HG03442 (cell line): Measurements from ENCODE around the gene CX3CR1.

Experiments used
- ATAC-seq: cut with Tn5 transposase; IDR thresholded peaks from one replicate; pipeline ENCODE4 v1.9.1; 2021; ENCODE audit warnings: mild to moderate bottlenecking, moderate library complexity; ENCODE audit not compliant: unreplicated experiment

The CX3CR1 gene

DNA sequence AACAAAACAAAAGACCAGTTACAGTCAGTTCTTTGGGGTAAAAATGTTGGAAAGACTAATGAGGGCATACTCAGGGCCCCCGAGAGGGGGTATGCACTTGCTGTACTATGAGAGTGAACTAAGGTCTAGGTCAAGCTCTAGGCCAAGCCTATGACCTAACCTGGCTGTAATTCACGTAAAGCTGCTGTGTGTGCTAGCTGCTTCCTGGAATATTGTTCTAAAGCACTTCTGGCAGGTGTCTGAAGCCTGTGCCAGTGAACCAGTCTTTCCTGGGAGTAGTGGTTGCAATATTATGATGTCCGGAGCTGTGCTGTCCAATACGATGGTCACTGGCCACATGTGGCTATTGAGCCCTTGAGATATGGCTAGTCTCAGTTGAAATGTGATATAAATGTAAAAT is 13.1 kb upstream of the CX3CR1 start:
- ATAC-seq, result no peak

GRCh38 chr3:39291903-39292329 is 12.1 kb upstream of the CX3CR1 start:
- ATAC-seq, result no peak

GRCh38 chr3:39290255-39290654 is 10.4 kb upstream of the CX3CR1 start:
- no peak for ATAC-seq

GRCh38 chr3:39289107-39289506 is 9.3 kb upstream of the CX3CR1 start:
- no peak for ATAC-seq

DNA sequence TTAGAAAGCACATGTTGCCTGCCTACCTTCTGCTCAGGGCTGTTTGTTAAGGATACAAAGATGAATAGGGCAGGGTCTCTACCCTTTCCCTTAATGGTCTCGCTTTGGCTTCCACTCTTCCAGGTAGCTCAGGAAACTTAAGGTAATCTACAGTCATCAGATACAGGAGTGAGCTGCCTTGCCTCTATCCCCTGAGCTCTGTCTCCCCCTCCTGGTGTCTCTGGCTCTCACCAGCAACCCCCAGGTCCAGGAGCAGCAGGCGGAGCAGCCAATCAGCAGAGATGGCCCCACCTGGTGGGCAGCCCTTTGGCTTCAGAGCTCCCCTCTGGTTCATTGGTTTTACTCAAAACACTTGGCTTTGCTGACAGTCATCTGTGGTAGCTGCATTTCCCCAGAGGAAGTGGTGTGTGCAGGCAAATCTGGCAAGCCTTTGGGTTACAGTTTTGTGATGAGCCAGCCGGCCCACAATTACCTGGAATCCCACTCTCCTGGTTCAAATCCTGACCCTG is 8.5 kb upstream of the CX3CR1 start:
- peak; percentile 98 for ATAC-seq

- no peak for ATAC-seq
These were observed 7.7 kb upstream of the CX3CR1 start for GRCh38 chr3:39287216-39288164.

GRCh38 chr3:39286771-39287170 is 6.9 kb upstream of the CX3CR1 start:
- ATAC-seq, result no peak

DNA sequence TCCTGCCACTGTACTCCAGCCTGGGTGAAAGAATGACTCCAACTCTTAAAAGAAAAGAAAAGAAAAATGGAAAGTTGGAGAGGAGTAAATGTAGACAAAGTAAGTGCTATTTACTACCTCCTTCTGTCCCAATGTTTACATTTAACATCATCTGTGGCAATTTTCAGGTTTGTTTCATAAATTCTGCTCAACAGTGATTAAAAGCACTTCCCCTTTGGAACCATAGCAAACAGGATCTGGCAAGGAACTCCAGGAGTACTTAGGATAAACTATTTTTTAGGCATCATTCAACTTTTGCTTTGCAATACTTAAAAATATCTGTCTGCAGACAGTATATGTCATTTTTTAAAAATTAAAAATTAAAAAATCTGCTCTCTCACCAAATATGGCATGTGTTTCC is 5.5 kb upstream of the CX3CR1 start:
- ATAC-seq, result no peak

DNA sequence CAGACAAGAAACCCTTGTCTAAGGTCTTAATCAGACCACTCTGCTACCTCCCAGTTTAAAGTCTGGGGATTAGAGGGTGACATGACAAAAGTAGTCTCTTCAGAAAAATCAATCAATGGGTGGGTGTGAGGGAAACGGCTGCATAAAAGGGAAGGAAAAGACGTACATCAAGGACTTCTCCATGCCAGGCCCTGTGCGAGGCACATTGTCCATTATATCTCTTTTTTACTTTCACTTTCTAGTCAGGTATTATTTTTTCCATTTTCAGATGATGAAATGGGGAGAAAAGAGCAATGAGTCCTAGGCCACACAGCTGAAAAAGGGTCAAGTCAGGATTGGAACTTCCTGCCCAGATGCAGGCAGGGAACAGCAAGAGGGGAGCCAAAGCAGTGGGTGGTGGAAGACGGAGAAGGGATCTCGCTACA is 4.6 kb upstream of the CX3CR1 start:
- ATAC-seq, result no peak

DNA sequence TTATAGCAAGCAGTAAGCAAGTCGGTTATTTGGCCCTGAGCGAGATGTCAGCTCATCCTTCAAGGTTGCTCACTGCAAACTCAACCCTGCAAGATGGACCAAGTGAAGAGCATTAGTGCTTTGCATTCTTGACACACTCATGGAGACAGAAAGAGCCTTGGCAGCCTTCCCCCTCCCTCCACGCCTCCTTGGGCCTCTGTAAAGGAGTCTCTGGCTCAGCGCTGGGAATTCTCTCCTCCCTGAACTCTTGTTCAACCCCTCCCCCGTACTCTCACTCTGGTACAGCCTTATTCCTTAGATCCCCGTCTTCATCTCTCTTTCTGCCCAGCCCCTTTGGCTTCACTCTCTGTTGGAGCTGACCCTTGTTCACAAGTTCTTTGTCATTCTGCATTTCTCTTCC is 2.2 kb upstream of the CX3CR1 start:
- no peak for ATAC-seq

GRCh38 chr3:39281533-39281932 is 1.7 kb upstream of the CX3CR1 start:
- ATAC-seq, result no peak

GRCh38 chr3:39280571-39280970 is 735 bp upstream of the CX3CR1 start:
- no peak for ATAC-seq

DNA sequence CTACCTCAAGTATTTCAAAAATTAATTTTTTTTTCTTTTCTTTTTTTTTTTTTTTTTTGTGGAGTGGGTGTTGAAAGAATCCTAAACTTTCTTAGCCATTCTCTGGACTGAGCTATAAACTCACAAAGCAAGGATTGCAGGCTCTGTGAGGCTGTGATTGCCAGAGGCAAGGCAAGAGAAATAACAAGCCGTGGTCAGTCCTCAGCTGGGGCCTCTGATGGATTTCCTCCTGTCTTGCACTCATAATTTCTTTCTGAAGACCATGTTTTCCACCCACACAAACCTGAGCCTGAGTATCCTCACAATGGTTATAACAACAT is 1.3 kb downstream of the CX3CR1 start:
- ATAC-seq, result no peak

DNA sequence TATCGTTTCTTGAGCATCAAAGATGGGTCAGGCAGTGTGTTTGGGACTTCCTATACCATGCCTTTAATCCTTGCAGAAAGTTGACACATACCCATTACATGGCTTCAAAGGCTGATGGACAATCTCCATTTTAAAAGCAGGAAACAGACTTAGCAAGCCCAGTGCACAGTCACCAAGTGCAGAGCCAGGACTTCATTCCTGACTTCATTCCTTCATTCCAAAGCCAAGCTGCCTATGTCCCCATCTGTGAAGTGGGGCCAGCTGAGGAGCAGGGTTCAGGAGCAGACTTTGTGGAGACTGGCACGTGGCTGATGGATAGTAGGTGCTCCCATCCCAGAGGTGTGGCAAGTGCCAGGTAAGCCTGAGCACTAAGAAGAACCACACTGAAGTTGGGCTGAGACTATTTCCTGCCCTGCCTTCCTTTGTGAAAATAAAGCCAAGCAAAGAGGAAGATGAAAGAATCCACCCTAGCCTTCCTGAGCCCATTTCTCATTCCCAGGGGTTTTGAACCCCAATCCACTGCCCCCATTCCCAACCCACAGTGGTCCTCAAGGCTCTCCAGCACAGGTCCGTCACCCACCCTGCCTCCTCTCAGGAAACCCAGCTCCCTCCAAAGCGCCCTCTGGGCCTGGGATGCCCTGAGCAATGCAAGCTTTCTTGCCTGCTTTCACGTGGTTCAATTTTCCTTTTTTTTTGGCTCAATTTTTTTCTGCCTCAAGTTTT is 1.8 kb downstream of the CX3CR1 start:
- no peak for ATAC-seq

DNA sequence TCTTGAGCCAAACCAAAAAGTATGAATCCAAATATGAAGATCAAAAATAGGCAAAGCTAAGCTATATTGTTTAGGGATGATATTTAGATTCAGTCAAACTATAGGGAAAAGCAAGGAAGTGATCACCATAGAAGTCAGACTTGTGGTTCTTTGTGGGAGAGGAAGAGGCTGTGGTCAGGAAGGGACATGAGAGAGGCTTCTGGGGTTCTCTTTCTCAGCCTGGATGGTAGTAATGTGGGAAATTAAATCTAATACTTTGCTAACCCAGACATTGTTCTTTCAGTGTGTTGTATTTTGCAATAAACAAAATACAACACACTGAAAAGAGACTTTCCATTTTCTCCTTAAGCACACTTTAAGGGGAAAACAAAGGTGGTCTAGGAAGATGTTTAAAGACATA is 3.1 kb downstream of the CX3CR1 start:
- no peak for ATAC-seq

GRCh38 chr3:39275963-39276593 is 3.8 kb downstream of the CX3CR1 start:
- ATAC-seq, result no peak

DNA sequence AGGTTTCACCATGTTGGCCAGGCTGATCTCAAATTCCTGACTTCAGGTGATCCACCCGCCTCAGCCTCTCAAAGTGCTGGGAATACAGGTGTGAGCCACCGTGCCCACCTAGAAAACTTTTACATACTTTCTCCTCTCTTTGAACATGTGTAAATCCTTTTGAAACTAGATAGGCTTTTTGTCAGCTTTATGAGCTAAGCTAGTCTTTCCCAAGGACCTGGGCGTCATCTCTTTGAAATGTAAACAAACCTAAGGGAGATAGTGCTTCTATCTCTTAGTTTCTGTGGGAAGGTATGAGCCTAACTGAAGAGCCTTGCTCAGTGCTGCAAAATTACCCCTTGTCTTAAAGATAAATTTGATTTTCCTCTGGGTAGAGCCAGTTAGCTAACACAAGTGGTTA is 4.8 kb downstream of the CX3CR1 start:
- no peak for ATAC-seq

GRCh38 chr3:39273119-39273518 is 6.7 kb downstream of the CX3CR1 start:
- no peak for ATAC-seq

- ATAC-seq, result no peak
These were observed 7.6 kb downstream of the CX3CR1 start for GRCh38 chr3:39272191-39272590.

GRCh38 chr3:39271363-39271914 is 8.4 kb downstream of the CX3CR1 start:
- no peak for ATAC-seq

- no peak for ATAC-seq
These were observed 10.3 kb downstream of the CX3CR1 start for GRCh38 chr3:39269528-39269927.
